Lower leg skin (tissue), 4 donors: ENCODE data around the gene TMEM81. TPM values are rescaled to one million over a fixed set of nuclear protein-coding genes. Genes with fewer than 3 reads are reported as not detected.

Experiments used
- DNase-seq, 2 donors: peaks; one replicate each; pipeline ENCODE4 v3.0.0-alpha.2; 2019; ENCODE audit warnings: low spot score in 2 of 2
- H3K4me3 ChIP-seq: fragments of 200-600 bp; sonication (generic); 2 replicates; pipeline ENCODE4 v1.5.1; 2017; ENCODE audit warnings: mild to moderate bottlenecking, low read depth; ENCODE audit not compliant: poor library complexity, severe bottlenecking
- CTCF ChIP-seq, 3 donors: fragments of 450-650 bp; IDR thresholded peaks; one replicate each; pipeline ENCODE4 v1.5.1; 2016; ENCODE audit warnings: antibody characterized with exemption in 3 of 3, mild to moderate bottlenecking in 3 of 3, moderate library complexity in 2 of 3
- POLR2A ChIP-seq, 2 donors: fragments of 450-650 bp; IDR thresholded peaks; one replicate each; pipeline ENCODE4 v1.6.1; 2016 to 2017; ENCODE audit warnings: antibody characterized with exemption in 2 of 2, mild to moderate bottlenecking in 1 of 2, moderate library complexity in 1 of 2
- whole genome bisulfite sequencing, 2 donors: methylation state at CpG; one replicate each; pipeline ENCODE4 v1.1.5; 2018; 5-methylcytosine and 5-hydroxymethylcytosine counted together
- intact Hi-C: fragments of 100-400 bp; cut with DNase I; formaldehyde crosslinking; loops from one replicate; pipeline ENCODE4 v1.15.0; 2023; ENCODE audit warnings: low total_unique reads
- total RNA-seq, 4 donors: library from RNA; depleted of rRNA; stranded (reverse); fragments of >200 nt; gene quantifications; one replicate each; pipeline ENCODE4 v1.1.0, GENCODE V29; 2016

TMEM81 gene
- total RNA-seq, 4 donors from 2014 or later = 2.3 to 2.8 (median 2.6) TPM

GRCh38 chr1:205061665-205062069 is 22.6 kb downstream of the TMEM81 start:
- intact Hi-C loops = loop anchor here (5.0 kb wide), 1 partner anchor 74 kb away; no protein-coding TSS in a partner anchor
- H3K4me3 ChIP-seq = no peak overlapping the region
- 15 to 35% methylated on average over 10 to 13 of the region's 13 CpGs for WGBS, 2 donors
- DNase-seq = peak in 1 of 2 donors; percentile 58
- peak in 1 of 3 donors; percentile 45 for TF ChIP-seq CTCF (IDR thresholded peaks at IDR 0.05)
- no peak for TF ChIP-seq POLR2A (IDR thresholded peaks at IDR 0.05)

- H3K4me3 ChIP-seq = no peak overlapping the region
- no peak for DNase-seq
- 80% methylated on average over 13 of the region's 14 CpGs; no CpG with 5 or more reads in 1 of the 2 donors for WGBS, 2 donors
- intact Hi-C loops = loop anchor here (5.0 kb wide), 1 partner anchor 74 kb away; no protein-coding TSS in a partner anchor
- TF ChIP-seq CTCF (IDR thresholded peaks at IDR 0.05) (no peak), POLR2A (IDR thresholded peaks at IDR 0.05) (no peak)
Observed at GRCh38 chr1:205061227-205061626, 23.0 kb downstream of the TMEM81 start.

DNA sequence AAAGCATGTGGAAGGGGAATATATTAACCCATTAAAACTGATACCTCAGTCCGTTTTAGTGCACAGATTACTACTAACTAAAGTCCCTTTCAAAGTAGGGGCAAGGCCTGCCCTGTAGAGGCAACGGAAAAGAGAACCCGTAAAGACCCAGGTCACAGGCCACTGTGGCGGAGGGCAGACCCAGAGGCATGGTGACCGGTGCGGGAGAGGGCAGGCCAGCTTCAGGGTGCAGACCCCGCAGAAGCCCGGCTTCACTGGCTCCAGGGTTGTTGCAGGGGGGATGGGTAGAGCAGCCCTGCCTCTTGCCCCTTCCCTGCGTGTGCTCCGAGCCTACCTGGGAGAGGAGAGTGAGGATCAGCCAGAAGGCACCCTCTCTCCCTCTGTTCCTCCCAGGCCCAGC is 23.5 kb downstream of the TMEM81 start:
- no peak overlapping the region for H3K4me3 ChIP-seq
- WGBS, 2 donors = 89 to 95% methylated on average over 10 of the region's 10 CpGs
- no peak for DNase-seq
- no peak for TF ChIP-seq POLR2A (IDR thresholded peaks at IDR 0.05)
- no peak for TF ChIP-seq CTCF (IDR thresholded peaks at IDR 0.05)
- intact Hi-C loops = loop anchor here (5.0 kb wide), 1 partner anchor 73 kb away; no protein-coding TSS in a partner anchor

DNA sequence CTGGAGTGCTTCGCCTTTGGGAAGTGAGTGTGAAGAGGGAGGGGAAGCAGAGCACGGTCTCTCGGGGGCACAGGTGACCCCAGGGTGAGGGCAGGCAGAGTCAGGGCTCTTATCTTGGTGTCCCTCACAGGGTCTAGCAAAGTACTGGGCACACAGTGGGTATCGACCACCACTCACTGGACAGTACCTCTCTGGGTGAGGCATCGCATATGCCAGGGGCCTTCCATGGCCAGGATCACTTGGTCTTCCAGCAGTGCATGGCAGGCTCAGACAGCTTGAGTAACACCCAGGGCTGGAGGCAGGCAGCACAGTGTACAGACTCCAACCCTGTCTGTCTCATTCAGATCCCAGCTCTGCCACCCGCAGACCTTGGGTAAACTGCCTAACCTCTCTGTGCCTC is 24.6 kb downstream of the TMEM81 start:
- intact Hi-C loops = loop anchor here (5.0 kb wide), 1 partner anchor 72 kb away; no protein-coding TSS in a partner anchor
- TF ChIP-seq POLR2A (IDR thresholded peaks at IDR 0.05) (no peak), CTCF (IDR thresholded peaks at IDR 0.05) (no peak)
- no peak for DNase-seq
- no peak overlapping the region for H3K4me3 ChIP-seq
- WGBS, 2 donors = 89 to 95% methylated on average over 6 of the region's 6 CpGs

DNA sequence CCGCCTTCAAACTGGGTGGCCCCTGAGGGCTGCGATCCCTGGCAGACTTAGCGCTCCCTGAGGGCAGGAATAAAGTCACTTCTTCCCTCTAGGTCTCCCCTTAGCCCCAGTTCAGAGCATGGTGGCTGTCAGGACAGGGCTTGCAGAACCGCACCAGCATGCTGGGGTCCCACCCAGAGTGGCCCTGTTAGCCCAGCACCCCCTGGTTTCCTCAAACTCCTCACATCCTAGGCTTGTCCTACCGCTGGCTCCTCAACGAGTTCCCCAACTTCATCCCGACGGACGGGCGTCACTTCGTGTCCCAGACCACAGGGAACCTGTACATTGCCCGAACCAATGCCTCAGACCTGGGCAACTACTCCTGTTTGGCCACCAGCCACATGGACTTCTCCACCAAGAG is 25.4 kb downstream of the TMEM81 start:
- WGBS, 2 donors = 91 to 95% methylated on average over 12 of the region's 12 CpGs
- no peak for TF ChIP-seq POLR2A (IDR thresholded peaks at IDR 0.05)
- no peak for TF ChIP-seq CTCF (IDR thresholded peaks at IDR 0.05)
- no peak overlapping the region for H3K4me3 ChIP-seq
- no peak for DNase-seq
- intact Hi-C loops = no loop called here
